Esophagus (tissue), 2 donors: Measurements from ENCODE around the gene PRKACA. TPM values are rescaled to one million over a fixed set of nuclear protein-coding genes. Genes with fewer than 3 reads are reported as not detected.

ENCODE experiments used
- H3K27ac ChIP-seq, 2 donors: one replicate each; pipeline ENCODE4 v1.5.1; 2013; ENCODE audit warnings: low read depth in 2 of 2, mild to moderate bottlenecking in 2 of 2, inconsistent platforms in 1 of 2, low read length in 1 of 2, moderate library complexity in 1 of 2
- H3K27me3 ChIP-seq, 2 donors: one replicate each; pipeline ENCODE4 v1.6.1; 2013; ENCODE audit warnings: low read length in 2 of 2, control low read depth in 1 of 2, mild to moderate bottlenecking in 1 of 2; ENCODE audit not compliant: insufficient read depth in 2 of 2, control insufficient read depth in 1 of 2
- H3K36me3 ChIP-seq, 2 donors: one replicate each; pipeline ENCODE4 v1.6.1; 2013; ENCODE audit warnings: low read length in 1 of 2; ENCODE audit not compliant: control insufficient read depth in 2 of 2, insufficient read depth in 2 of 2
- H3K4me1 ChIP-seq, 2 donors: one replicate each; pipeline ENCODE4 v1.6.1; 2013; ENCODE audit warnings: low read length in 1 of 2; ENCODE audit not compliant: control insufficient read depth in 2 of 2, insufficient read depth in 2 of 2
- H3K4me3 ChIP-seq, 2 donors: one replicate each; pipeline ENCODE4 v1.5.1; 2013; ENCODE audit warnings: low read length in 2 of 2, mild to moderate bottlenecking in 2 of 2, low read depth in 1 of 2, moderate library complexity in 1 of 2
- H3K9me3 ChIP-seq, 2 donors: one replicate each; pipeline ENCODE4 v1.6.1; 2013; ENCODE audit warnings: mild to moderate bottlenecking in 2 of 2, low read depth in 1 of 2, low read length in 1 of 2, moderate library complexity in 1 of 2; ENCODE audit not compliant: control insufficient read depth in 2 of 2, insufficient read depth in 1 of 2
- WGBS, 2 donors: extraction: QIAGEN DNeasy Blood & Tissue Kit; methylation state at CpG; one replicate each; pipeline ENCODE4 v1.1.7; 2013; 5-methylcytosine and 5-hydroxymethylcytosine counted together
- polyA plus RNA-seq, 2 donors: library from polyadenylated mRNA; stranded (reverse); fragments of 200-250 nt; gene quantifications; one replicate each; pipeline ENCODE4 v1.2.3, GENCODE V29; 2013
- donor health status: healthy with polysubstance abuse.
- donor health status: Bipolar disorder and iron deficiency.

The PRKACA gene
- polyA plus RNA-seq, 2 donors: 31.2 to 32.2 TPM

GRCh38 chr19:14118165-14119051, 846 bp upstream of the PRKACA start:
- Histone ChIP-seq H3K27me3 (no peaks in the 10 kb centered on the region), H3K27ac (peak overlapping the region; percentile 95 to 99), H3K4me3 (peak overlapping the region; percentile 57 to 69), H3K9me3 (no peaks in the 10 kb centered on the region), H3K36me3 (no peaks in the 10 kb centered on the region), H3K4me1 (peaks cover 3 to 20% of the 10 kb centered on the region in 2 donors)
- WGBS, 2 donors: 2 to 3% methylated on average over 45 to 61 of the region's 61 CpGs

GRCh38 chr19:14116918-14117578, 514 bp downstream of the PRKACA start:
- Histone ChIP-seq H3K4me3 (peak overlapping the region; percentile 73 to 81), H3K4me1 (peaks cover 10 to 24% of the 10 kb centered on the region in 2 donors), H3K36me3 (no peaks in the 10 kb centered on the region), H3K27ac (peak overlapping the region; percentile 69 to 71), H3K27me3 (no peaks in the 10 kb centered on the region), H3K9me3 (no peaks in the 10 kb centered on the region)
- 0 to 1% methylated on average over 15 to 33 of the region's 33 CpGs for WGBS, 2 donors

- peaks cover 10 to 24% of the 10 kb centered on the region in 2 donors for H3K4me1 ChIP-seq
- no peaks in the 10 kb centered on the region for H3K36me3 ChIP-seq
- no peaks in the 10 kb centered on the region for H3K9me3 ChIP-seq
- H3K4me3 ChIP-seq: peak overlapping the region; percentile 73 to 81
- no peaks in the 10 kb centered on the region for H3K27me3 ChIP-seq
- WGBS, 2 donors: 9 to 12% methylated on average over 6 of the region's 6 CpGs
- H3K27ac ChIP-seq: no peak overlapping the region
Measured at GRCh38 chr19:14116525-14116917, 1.0 kb downstream of the PRKACA start.

GRCh38 chr19:14115756-14116155, 1.8 kb downstream of the PRKACA start:
- Histone ChIP-seq H3K9me3 (no peaks in the 10 kb centered on the region), H3K27me3 (no peaks in the 10 kb centered on the region), H3K27ac (no peak overlapping the region), H3K4me1 (peaks cover 10 to 24% of the 10 kb centered on the region in 2 donors), H3K36me3 (no peaks in the 10 kb centered on the region), H3K4me3 (no peak overlapping the region)
- 69 to 76% methylated on average over 5 of the region's 5 CpGs for WGBS, 2 donors

GRCh38 chr19:14114854-14115253, 2.7 kb downstream of the PRKACA start:
- no peak overlapping the region for H3K4me3 ChIP-seq
- H3K9me3 ChIP-seq: no peaks in the 10 kb centered on the region
- H3K27me3 ChIP-seq: no peaks in the 10 kb centered on the region
- H3K27ac ChIP-seq: peak overlapping the region; percentile 13 to 35
- peaks cover 10 to 24% of the 10 kb centered on the region in 2 donors for H3K4me1 ChIP-seq
- no peaks in the 10 kb centered on the region for H3K36me3 ChIP-seq
- WGBS, 2 donors: 38 to 41% methylated on average over 9 of the region's 9 CpGs

GRCh38 chr19:14114439-14114838, 3.1 kb downstream of the PRKACA start:
- no peaks in the 10 kb centered on the region for H3K9me3 ChIP-seq
- no peaks in the 10 kb centered on the region for H3K27me3 ChIP-seq
- H3K27ac ChIP-seq: peak overlapping the region in 1 of 2 donors; percentile 35
- WGBS, 2 donors: 84 to 89% methylated on average over 7 of the region's 7 CpGs
- H3K4me1 ChIP-seq: peaks cover 10 to 24% of the 10 kb centered on the region in 2 donors
- H3K4me3 ChIP-seq: no peak overlapping the region
- H3K36me3 ChIP-seq: no peaks in the 10 kb centered on the region

GRCh38 chr19:14113762-14114414, 3.7 kb downstream of the PRKACA start:
- Histone ChIP-seq H3K9me3 (no peaks in the 10 kb centered on the region), H3K27ac (peak overlapping the region; percentile 67 to 71), H3K36me3 (no peaks in the 10 kb centered on the region), H3K4me1 (peaks cover 10 to 24% of the 10 kb centered on the region in 2 donors), H3K27me3 (no peaks in the 10 kb centered on the region), H3K4me3 (no peak overlapping the region)
- 84 to 88% methylated on average over 18 of the region's 18 CpGs for WGBS, 2 donors

GRCh38 chr19:14112809-14113385, 4.7 kb downstream of the PRKACA start:
- H3K4me1 ChIP-seq: peaks cover 10 to 18% of the 10 kb centered on the region in 2 donors
- WGBS, 2 donors: 38 to 47% methylated on average over 12 of the region's 12 CpGs

More at GRCh38 chr19:14112809-14113385, 4.7 kb downstream of the PRKACA start:
- Histone ChIP-seq H3K36me3 (no peaks in the 10 kb centered on the region), H3K9me3 (no peaks in the 10 kb centered on the region), H3K27me3 (no peaks in the 10 kb centered on the region), H3K4me3 (no peak overlapping the region), H3K27ac (peak overlapping the region; percentile 67 to 71)
